ENCODE data around the gene RNPS1.

Gene RNPS1

GRCh38 chr16:2209258-2210008 lies 58.5 kb downstream of the RNPS1 start:
- TF ChIP-seq CTCF (IDR thresholded peaks at IDR 0.05; ENCODE audit: extremely low read depth, insufficient read depth, missing control alignments), result no peak
- in situ Hi-C loops (cut with MboI; ENCODE audit: low pct_unique_long_range_greater_than_20kb, low sequenced_read_pairs, unreplicated experiment), result no loop called here
- no peak for DNase-seq (ENCODE audit: low spot score)

- no peak for TF ChIP-seq CTCF (IDR thresholded peaks at IDR 0.05; ENCODE audit: extremely low read depth, insufficient read depth, missing control alignments)
- no peak for DNase-seq (ENCODE audit: low spot score)
- in situ Hi-C loops (cut with MboI; ENCODE audit: low pct_unique_long_range_greater_than_20kb, low sequenced_read_pairs, unreplicated experiment), result no loop called here
These were observed 59.2 kb downstream of the RNPS1 start for GRCh38 chr16:2208772-2209171.

- no peak for DNase-seq (ENCODE audit: low spot score)
- TF ChIP-seq CTCF (IDR thresholded peaks at IDR 0.05; ENCODE audit: extremely low read depth, insufficient read depth, missing control alignments), result no peak
- in situ Hi-C loops (cut with MboI; ENCODE audit: low pct_unique_long_range_greater_than_20kb, low sequenced_read_pairs, unreplicated experiment), result no loop called here
These were observed 59.6 kb downstream of the RNPS1 start for GRCh38 chr16:2208308-2208707.

GRCh38 chr16:2207872-2208271 lies 60.1 kb downstream of the RNPS1 start:
- no peak for TF ChIP-seq CTCF (IDR thresholded peaks at IDR 0.05; ENCODE audit: extremely low read depth, insufficient read depth, missing control alignments)
- in situ Hi-C loops (cut with MboI; ENCODE audit: low pct_unique_long_range_greater_than_20kb, low sequenced_read_pairs, unreplicated experiment), result no loop called here
- DNase-seq (ENCODE audit: low spot score), result no peak

GRCh38 chr16:2206780-2207433 lies 61.0 kb downstream of the RNPS1 start:
- TF ChIP-seq CTCF (IDR thresholded peaks at IDR 0.05; ENCODE audit: extremely low read depth, insufficient read depth, missing control alignments), result no peak
- in situ Hi-C loops (cut with MboI; ENCODE audit: low pct_unique_long_range_greater_than_20kb, low sequenced_read_pairs, unreplicated experiment), result no loop called here
- DNase-seq (ENCODE audit: low spot score), result no peak

GRCh38 chr16:2206420-2206779 lies 61.5 kb downstream of the RNPS1 start:
- no peak for DNase-seq (ENCODE audit: low spot score)
- in situ Hi-C loops (cut with MboI; ENCODE audit: low pct_unique_long_range_greater_than_20kb, low sequenced_read_pairs, unreplicated experiment), result no loop called here
- TF ChIP-seq CTCF (IDR thresholded peaks at IDR 0.05; ENCODE audit: extremely low read depth, insufficient read depth, missing control alignments), result no peak
